HG03469 (cell line): ENCODE measurements around the gene ERBB4.

Experiments used
- ATAC-seq: cut with Tn5 transposase; IDR thresholded peaks from one replicate; pipeline ENCODE4 v1.9.1; 2021; ENCODE audit warnings: mild to moderate bottlenecking, moderate library complexity, moderate number of reproducible peaks; ENCODE audit not compliant: unreplicated experiment

The ERBB4 gene

DNA sequence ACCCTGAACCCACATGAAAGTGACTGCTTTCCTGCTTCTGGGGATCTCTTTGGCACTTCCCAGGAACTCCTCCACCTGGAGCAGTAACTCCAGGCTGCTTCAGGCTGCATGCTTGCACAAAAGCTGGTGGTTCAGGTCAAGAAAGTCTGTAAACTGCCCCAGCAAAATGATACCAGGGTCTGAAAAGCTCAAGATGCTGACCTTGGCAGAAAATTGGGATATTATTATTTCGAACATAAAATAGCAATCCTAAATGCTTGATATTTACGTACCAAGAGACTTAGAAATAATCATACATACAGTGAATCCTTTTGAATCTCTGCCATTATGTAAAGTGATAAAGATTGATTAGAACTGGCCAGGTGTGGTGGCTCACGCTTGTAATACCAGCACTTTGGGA lies 674.3 kb downstream of the ERBB4 start:
- no peak for ATAC-seq

DNA sequence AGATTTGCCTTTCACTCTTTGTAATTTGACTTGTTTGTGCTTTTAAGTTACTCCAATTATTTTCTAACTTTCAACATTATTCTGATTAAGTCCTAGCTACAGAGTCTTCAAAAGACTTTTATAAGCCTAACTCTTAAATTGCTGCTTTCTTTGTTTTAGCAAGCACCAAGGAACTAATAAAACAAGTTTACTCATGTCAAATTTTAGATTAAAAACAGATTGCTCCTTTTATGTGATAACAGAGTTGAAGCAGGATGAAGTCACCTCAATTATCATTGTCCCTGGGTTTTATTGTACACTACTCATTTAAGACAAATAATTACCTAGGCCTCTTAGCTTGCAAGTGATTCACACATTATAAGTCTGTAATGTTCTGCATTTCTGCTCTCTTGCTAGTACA lies 678.4 kb downstream of the ERBB4 start:
- no peak for ATAC-seq

DNA sequence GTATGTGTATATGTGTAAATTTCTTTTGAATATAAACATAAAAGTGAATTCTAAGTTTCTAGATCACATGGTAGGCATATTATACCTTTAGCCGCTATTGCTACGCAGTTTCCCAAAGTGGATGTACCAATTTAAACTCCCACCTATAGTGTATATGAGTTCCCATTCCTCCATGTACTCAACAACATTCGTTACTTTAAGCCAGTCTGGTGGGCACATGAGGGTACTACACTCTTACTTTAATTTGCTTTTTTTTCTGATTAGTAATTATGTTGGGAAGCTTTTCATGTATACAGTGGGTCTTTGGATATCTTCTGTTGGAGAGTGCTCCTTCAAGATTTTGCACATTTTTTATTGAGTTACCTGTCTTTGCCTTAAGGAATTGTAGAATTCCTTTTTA lies 683.8 kb downstream of the ERBB4 start:
- ATAC-seq, result no peak

DNA sequence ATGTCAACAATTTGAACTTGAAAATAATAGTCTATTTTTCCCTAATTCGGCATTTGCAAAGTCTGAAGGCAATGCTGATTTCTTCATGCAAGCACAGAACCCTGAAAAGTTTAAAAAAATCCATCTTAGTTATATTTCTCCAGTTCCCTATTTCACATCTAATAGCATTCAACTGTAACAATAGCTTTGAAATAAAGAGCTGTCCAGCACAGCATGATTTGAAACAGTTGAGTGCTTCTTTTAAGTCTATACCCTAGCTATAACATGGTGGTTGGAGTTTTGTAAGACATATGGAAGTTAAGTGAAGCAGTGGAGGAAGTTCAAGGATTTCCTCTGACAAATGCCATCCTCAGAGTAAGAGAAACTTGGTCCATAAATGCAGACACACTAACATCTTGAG lies 691.9 kb downstream of the ERBB4 start:
- ATAC-seq, result no peak

DNA sequence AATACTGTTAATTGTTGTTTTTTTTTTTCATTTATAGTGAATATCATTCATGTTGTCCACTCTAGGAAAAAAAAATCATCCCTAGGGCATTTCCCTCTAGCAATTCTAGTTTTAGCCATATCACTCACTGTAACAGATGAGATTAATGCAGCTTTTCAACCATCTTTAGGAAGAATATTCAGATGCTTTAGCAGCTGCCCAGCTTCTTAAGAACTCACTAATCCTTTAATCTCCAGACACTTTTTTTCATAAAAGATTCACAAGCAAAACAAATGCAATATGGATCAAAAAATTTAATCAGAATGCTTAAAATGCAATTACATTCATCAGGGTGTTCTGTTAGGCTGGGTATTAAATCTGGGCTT lies 692.6 kb downstream of the ERBB4 start:
- ATAC-seq, result no peak

DNA sequence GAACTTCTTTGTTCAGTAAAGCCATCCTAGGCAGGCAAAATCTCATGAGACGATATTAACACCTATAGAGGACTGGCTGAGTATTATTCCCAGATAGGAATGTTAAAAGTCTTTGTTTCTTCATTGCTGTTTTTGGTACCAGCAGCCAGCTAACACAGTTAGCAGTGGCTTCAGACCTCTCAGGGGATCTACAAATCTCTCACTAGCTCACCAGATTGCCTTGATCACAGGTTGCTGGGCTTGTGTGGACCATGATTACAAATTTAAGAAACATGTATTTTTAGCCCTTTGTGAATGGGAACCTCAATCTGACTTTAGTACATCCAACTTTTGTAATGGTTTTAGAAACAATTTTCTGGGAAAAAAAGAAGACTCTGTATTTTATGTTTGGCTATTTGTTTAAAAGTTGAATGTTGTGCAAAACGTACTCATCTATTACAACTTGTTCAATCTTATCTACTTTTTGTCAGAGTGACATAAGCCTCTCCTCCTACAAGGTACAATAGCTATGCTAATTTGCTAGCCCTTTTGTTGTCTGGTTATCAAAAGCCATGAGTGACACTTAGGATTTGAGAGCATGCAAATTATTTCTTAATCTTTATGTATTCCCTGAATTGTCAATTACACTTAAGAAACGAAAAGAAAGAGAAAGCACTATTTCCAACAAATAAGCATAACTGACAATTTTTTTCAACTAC lies 693.1 kb downstream of the ERBB4 start:
- no peak for ATAC-seq

DNA sequence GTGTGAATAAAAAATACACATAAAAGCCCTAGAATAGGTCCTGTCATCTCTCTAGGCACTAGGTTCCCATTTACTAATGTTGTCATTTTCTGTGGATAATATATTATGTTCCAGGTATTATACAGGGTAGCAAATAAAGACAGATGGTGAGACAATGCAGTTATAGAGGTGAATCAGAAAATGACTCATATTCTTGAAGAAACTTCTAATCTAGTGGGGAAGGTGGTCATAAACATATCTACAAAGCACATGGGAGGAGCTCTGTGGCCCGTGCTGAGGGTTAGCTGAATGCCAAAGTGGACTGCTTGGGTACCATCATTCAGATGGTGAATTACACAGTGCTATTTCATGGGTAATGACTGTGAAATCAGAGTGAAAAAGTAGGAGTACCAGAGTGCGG lies 700.9 kb downstream of the ERBB4 start:
- ATAC-seq, result no peak

DNA sequence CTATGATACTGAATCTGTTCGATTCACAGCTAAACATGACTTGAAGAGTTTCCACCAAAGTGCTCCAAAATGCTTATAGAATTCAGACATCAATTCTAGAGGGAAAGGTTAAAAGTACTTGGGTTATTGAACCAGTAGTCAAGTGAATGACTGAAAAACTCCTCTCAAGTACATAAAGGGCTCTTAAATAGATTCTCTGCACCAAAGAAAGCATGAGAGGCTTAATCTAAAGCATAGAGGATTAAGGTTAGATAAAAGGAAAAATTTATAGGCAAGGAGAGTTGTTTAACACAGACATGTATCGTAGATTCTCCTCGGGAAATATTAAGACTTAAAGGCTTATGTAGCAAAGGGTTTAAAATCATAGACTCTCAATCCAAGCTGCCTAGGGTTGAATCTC lies 701.4 kb downstream of the ERBB4 start:
- no peak for ATAC-seq

DNA sequence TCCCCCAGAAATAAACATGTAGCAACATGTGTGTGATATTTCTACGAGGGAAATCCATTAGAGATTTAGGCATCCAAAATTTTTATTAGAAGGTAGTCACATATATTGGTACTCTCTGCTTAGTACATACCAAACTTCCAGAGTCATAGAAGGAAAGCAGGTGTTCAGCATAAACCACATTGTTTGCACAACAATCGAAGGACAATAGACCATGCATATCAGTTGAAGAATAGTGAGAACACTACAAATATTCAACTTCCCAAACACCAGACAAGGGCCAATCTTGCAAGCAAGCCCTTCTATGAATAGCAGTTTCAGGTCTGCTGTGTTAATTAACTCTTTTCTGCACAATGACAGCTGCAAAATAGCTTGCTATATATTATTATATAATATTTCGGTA lies 702.2 kb downstream of the ERBB4 start:
- ATAC-seq, result no peak

DNA sequence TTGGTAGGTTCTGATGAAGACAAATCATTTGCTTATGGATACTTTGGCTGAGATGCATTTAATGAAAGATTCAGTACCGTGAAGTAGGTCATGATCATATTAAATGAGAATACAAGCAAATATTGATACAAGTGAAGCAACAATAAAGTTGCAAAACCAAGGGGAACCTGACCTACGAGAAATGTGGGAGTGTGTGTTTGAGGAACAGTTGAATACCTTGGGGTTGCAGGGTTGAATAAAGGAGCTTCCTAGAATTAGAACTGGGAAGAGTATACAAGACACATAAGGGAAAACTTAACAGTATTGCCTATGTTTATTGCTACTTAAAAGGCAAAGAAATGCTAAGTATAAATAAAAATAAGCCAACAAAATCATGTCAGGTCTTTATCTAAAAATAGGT lies 702.9 kb downstream of the ERBB4 start:
- ATAC-seq, result no peak

DNA sequence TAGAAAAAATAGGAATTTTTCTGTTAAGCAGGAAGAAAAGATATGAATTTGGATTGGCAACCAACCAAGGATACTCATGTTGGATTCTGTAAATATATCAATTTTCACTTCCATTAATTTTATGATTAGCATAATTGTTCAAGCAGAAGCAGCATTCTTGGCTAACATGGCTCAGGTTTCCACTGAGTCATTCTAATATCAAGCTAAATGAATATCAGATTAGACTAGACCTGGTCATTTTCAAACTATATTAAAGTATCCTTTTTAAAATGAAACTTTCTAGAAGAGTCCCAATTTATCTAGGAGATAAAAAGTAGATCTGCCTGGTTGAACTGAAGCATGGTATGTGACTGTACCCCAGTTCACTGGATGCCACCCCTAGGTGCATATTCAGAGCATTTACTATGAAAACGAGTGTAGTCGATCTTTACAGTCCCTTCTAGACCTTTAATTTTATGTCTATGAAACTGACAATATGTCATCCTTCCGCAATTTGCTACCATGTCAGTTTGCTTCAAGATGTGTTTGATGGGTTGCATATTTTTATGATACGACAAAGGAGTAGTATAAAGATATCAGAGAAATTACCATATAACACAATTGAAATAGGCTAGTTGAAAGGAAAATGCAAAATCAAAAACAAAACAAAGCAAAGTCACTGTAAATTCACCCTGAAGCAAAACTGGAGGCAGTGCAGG lies 704.9 kb downstream of the ERBB4 start:
- ATAC-seq, result no peak

DNA sequence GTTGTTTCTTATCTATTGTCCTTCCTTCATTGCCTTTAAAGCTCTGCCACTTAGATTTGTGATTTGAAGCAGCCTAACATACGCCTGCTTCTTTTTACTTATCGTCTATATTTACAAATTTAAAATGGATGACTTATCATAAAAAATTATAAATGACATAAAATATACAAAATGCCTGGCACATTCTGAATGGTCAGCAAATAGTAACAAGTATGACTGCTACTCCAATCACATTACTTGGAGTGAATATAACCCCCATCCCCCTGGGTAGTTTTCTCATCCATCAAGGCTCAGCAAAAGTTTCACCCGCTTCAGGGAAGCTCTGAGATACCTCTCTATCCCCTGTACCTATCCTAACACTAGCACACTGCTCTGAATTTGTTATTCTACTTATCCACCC lies 708.9 kb downstream of the ERBB4 start:
- ATAC-seq, result no peak

DNA sequence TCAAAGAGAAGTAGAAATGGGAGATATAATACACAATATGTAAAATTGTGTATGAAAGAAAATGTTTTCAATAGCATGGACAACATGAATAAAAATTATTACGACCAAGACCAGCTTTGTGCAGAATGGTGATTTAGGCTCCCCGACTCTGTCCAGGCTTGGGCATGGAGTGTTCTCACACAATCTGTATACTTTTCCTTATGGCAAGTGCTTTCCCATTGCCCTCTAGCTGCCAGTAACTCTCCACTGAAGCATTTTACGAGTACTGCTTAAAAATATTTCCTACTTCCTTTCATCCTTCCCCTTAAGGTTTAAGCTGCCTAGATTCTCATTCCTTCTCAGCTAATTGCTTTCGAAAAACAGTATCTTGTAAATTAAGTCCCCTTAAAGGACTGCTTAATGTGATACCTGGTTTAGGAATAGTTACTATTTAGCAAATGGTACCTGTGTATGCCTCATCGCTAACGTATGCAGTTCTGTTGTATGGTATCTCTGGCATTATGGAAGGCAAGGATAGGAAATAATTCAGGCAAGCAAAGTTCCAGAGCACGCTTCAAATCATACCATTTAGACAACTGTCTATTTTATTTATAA lies 714.6 kb downstream of the ERBB4 start:
- ATAC-seq, result no peak

DNA sequence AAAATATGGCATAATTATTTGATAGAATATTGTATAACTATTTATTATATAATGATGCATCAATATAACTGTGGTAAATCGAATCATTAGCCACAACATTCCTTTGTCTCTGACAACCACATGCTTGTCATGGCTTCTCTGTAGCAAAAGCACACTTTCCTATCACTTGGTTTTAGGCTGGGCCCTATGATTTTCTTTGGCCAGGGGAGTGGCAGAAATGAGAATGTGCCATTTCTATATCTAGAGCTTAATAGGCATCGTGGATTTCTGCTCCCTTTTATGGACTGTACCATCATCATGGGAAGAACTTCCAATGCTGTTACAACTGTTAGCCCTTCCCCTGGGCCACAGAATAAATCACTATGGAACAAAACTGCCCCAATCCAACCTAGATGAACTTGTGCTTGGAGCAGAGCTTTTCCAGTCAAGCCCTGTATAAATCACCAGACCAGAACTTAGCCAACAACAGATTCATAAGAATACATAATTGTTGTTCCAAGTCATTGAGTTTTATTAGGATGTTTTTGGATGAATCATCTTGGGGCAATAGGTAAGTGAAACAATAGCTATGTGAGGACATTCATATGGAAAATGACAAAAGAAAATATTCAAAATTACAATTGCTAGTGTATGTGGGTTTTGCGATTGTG lies 715.8 kb downstream of the ERBB4 start:
- ATAC-seq, result no peak

DNA sequence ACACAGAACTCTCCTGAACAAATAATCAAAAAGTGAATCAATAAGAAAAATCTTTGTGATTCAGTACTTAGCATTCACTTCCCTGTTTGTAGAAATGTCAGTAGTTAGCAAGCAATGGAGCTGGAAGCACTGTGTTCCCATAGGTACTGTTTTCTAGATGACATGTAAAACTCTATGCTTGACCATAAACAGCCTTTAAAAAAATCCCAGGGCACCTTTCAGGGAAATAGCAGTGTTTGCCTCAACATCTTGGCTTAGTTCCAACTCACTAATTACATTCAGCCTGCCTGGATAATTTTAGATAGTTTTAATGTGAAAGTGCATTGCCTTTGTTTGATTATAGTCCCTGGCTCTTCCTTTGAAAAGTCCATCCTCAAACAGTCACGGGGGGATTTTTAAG lies 721.8 kb downstream of the ERBB4 start:
- no peak for ATAC-seq

DNA sequence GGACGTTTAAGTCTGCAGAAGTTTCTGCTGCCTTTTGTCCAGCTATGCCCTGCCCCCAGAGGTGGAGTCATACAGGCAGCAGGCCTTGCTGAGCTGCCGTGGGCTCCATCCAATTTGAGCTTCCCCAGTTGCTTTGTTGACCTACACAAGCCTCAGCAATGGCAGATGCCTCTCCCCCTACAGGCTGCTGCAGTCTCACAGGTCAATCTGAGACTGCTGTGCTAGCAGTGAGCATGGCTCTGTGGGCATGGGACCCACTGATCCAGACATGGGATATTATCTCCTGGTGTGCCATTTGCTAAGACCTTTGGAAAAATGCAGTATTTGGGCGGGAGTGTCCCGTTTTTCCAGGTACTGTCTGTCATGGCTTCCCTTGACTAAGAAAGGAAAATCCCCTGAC lies 726.0 kb downstream of the ERBB4 start:
- ATAC-seq, result no peak

DNA sequence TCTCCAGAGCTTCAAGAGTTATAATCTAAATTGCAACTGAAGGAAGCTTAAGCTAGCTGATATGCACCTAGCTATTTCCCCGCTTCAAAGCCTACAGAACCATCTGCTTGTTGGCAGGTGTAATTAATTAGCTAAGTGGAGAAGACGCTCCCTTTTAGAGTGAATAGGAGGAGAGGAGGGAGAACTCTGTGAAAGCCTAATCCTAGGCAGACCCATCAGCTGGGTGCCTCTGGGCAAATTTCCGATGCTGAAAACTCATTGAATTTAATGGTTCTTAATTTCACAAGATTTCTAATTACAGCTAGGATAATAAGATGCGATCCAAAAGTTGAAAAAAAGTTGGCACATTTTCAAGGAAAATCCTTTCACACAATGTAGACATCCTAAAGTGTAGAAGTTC lies 735.9 kb downstream of the ERBB4 start:
- ATAC-seq, result no peak

DNA sequence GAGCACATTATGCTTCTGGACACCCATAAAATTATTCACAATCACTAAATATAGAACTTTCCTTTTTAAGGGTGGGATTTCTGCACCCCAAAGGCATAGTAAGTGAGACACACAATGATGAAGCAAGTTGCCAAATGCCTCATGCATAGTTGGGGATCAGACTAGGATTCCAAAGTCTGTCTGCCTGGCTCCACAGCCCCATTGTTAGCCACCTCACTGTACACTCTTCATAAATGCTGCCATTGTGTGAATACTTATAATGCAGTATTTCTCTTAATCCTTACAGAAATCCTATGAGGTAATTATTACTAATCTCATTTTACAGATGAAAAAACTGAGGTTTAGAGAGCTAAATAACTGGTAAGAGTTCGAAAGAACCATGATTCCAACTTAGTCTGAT lies 738.6 kb downstream of the ERBB4 start:
- ATAC-seq, result no peak

DNA sequence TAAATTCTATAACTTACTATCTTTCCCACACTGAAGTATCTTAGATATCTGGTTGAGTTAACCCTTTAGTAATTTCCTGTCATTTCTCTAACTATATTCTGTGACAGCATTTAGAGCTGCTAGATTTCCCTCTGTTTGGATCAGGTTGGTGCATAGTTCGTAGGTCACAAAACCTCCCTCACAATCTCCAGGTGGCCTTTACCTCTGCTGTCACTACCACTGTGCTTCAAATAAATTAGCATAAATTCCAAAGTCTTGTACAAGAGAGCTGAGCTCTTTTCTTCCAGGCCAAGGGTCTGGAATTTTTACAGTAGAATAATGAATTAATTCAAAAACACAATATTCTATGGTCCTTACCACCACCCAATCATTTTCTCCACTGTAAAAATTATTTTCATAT lies 739.7 kb downstream of the ERBB4 start:
- ATAC-seq, result no peak

DNA sequence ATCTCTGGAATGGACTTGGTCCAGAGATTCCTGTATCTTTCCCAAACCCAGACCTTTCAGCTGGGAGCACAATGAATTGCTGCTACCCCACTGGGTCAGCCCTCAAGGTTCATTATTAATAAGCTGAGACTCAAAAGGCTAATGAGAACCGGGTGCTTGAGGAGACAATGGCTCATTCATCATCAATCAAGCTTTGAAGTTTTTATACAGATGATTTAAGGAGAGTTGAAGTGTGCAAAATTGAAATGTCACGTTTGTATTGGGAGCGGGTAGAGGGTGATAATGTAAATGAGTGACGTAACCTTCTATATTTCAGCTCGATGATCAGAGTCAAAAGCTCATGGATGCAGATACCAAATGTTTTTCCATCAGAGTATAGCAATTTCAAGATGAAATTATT lies 744.9 kb downstream of the ERBB4 start:
- no peak for ATAC-seq

DNA sequence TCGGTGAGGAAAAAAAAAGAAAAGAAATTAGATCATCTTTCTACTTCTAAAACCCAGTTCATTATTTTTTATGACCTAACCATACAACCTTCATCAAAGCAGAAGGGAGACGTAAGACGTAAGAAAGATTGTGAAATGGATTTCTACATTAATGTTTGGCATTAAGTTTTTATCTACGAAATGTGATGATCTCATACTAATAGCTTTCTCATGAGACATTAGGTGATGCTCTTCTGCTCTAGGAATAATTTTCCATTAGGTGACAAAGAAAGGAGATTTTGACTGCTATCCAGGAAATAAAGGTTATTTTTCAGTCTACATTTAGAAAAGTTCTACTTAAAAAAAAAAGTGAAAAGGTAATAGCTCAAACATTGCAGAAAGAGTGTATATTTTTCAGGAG lies 748.6 kb downstream of the ERBB4 start:
- ATAC-seq, result no peak

DNA sequence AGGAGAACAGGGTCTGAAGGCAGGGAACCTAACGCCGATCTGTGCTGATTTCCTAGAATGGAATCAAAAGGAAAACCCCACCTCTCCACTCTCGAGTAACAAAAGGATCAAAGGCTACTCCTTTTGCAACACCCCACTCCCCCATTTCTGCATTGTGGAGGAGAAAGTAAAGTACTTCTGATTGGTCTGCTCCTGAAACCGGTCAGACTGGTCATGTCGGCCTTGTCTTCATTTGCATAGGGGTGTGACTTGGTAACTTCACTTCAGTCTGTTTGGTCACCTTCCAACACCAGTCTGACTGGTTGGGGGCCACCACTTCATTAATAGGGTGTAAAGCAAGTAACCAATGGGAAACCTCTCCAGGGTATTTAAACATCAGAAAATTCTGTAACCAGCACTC lies 771.9 kb downstream of the ERBB4 start:
- ATAC-seq, result no peak
